Endothelial cell of umbilical vein (primary cell): Measurements from ENCODE around the gene ELMO1.

Experiments used
- CTCF ChIP-seq, 2 donors: IDR thresholded peaks; 1 replicate in 1 of 2; 2 replicates in 1 of 2; pipeline ENCODE4 v1.5.1; 2011; ENCODE audit warnings: low read length in 2 of 2, mild to moderate bottlenecking in 2 of 2, moderate library complexity in 2 of 2, control low read depth in 1 of 2, inconsistent platforms in 1 of 2, low read depth in 1 of 2; ENCODE audit not compliant: insufficient read depth in 1 of 2; ENCODE audit errors: extremely low read depth in 1 of 2
- EZH2 ChIP-seq: IDR thresholded peaks from 2 replicates; pipeline ENCODE4 v1.6.1; 2012; ENCODE audit warnings: borderline replicate concordance, low read depth, mild to moderate bottlenecking, moderate library complexity, low read length, inconsistent platforms; ENCODE audit not compliant: severe bottlenecking
- FOS ChIP-seq: IDR thresholded peaks from 2 replicates; pipeline ENCODE4 v1.6.1; 2011; ENCODE audit warnings: mild to moderate bottlenecking, low read length, moderate library complexity, borderline replicate concordance; ENCODE audit not compliant: insufficient read depth
- GATA2 ChIP-seq: IDR thresholded peaks from 2 replicates; pipeline ENCODE4 v1.7.0; 2011; ENCODE audit warnings: low read depth, mild to moderate bottlenecking, moderate library complexity, mixed read lengths, low read length; ENCODE audit not compliant: insufficient read length, insufficient read depth
- JUN ChIP-seq: IDR thresholded peaks from 2 replicates; pipeline ENCODE4 v1.6.1; 2011; ENCODE audit warnings: borderline replicate concordance, low read depth; ENCODE audit not compliant: insufficient read length, insufficient read depth
- MAX ChIP-seq: IDR thresholded peaks from 2 replicates; pipeline ENCODE4 v1.6.1; 2011; ENCODE audit not compliant: insufficient read depth, insufficient read length
- MYC ChIP-seq: IDR thresholded peaks from one replicate; pipeline ENCODE4 v1.6.1; 2011; ENCODE audit warnings: mild to moderate bottlenecking, low read depth, low read length
- POLR2A ChIP-seq: IDR thresholded peaks from 2 replicates; pipeline ENCODE4 v1.6.1; 2012; ENCODE audit warnings: low read depth, mild to moderate bottlenecking, control low read depth, low read length
- POLR2AphosphoS5 ChIP-seq: IDR thresholded peaks from 2 replicates; pipeline ENCODE4 v1.6.1; 2012; ENCODE audit warnings: low read depth, mild to moderate bottlenecking, control low read depth, low read length, moderate library complexity; ENCODE audit not compliant: insufficient read depth

- TF ChIP-seq JUN (no peak), CTCF (IDR thresholded peaks at IDR 0.05; ENCODE audit: extremely low read depth in 1 of 2, insufficient read depth in 1 of 2, low read depth in 1 of 2, low read length in 2 of 2) (no peak), POLR2A (no peak), EZH2 (no peak), MYC (no peak), POLR2AphosphoS5 (no peak), MAX (no peak), GATA2 (no peak), FOS (no peak)
Observed at GRCh38 chr7:37393476-37393875, 55.2 kb downstream of the ELMO1 start.
